ENCODE measurements around the gene MROH8. TPM values are rescaled to one million over a fixed set of nuclear protein-coding genes. Genes with fewer than 3 reads are reported as not detected.

MROH8 gene
- polyA plus RNA-seq, 1 of the 3 experiments (the other 2 are of a cell fraction), result 3.5 TPM

DNA sequence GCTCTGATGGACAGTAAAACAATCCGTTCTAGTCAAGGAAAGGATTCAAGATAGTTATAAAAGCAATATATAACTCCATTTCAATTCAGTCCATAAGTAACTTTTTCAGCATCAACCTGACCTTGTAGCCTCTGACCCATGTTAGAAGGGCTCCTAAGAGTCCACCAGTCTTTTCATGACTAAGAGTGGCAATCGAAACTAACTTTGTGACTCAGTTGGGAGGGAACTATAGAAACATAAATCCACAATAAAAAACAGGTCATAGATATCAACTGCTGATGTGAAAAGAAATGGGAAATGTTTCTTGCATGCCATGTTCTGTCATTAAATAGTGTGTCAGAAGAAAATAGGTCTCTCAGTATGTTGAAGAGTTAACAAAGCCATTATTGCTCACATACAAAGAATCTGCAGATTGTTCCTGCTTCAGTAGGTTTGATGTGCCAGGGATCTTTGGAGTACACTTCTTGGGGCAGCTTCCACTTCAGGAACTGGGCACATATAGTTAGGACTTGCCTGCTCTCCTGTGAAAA lies 67.4 kb downstream of the MROH8 start:
- Histone ChIP-seq H2AFZ (ENCODE audit: low read depth) (no peak overlapping the region), H3K9me2 (no peaks in the 10 kb centered on the region), H3K27me3 (ENCODE audit: insufficient read depth) (no peaks in the 10 kb centered on the region), H3K9me3 (no peaks in the 10 kb centered on the region), H3K79me2 (ENCODE audit: insufficient read depth) (no peaks in the 10 kb centered on the region), H4K20me1 (ENCODE audit: insufficient read depth) (no peaks in the 10 kb centered on the region), H3K36me3 (replicated peaks in 1 of 2; ENCODE audit: control insufficient read depth in 1 of 2, insufficient read depth in 2 of 2, low read length in 1 of 2) (no peaks in the 10 kb centered on the region), H3K4me2 (no peak overlapping the region), H3K4me3 (ENCODE audit: low read depth in 2 of 2, low read length in 1 of 2) (no peak overlapping the region), H3K9ac (no peak overlapping the region), H3K4me1 (ENCODE audit: control insufficient read depth in 1 of 2, insufficient read depth in 2 of 2, low read depth in 1 of 2, low read length in 1 of 2) (no peaks in the 10 kb centered on the region), H3F3A (replicated peaks; ENCODE audit: insufficient read depth) (no peaks in the 10 kb centered on the region), H3K27ac (ENCODE audit: low read depth in 2 of 2, low read length in 1 of 2) (no peak overlapping the region)
- WGBS (ENCODE audit: low lambda C conversion rate), result 67% methylated on average over 2 of the region's 2 CpGs
- TF ChIP-seq CTCF (IDR thresholded peaks at IDR 0.05) (no peak), YY1 (IDR thresholded peaks at IDR 0.05; ENCODE audit: low read depth) (no peak), GATA2 (CRISPR knock-in tag; IDR thresholded peaks at IDR 0.05) (no peak), REST (IDR thresholded peaks at IDR 0.05; ENCODE audit: low read depth, low read length) (no peak), NFIC (IDR thresholded peaks at IDR 0.05; ENCODE audit: borderline replicate concordance) (no peak), PBX3 (IDR thresholded peaks at IDR 0.05) (no peak), RFX5 (IDR thresholded peaks at IDR 0.05; ENCODE audit: low read length) (no peak), TEAD4 (IDR thresholded peaks at IDR 0.05; ENCODE audit: borderline replicate concordance, insufficient read depth) (no peak), FOXJ3 (CRISPR knock-in tag; IDR thresholded peaks at IDR 0.05) (no peak), EP300 (IDR thresholded peaks at IDR 0.05; ENCODE audit: borderline replicate concordance in 1 of 2, low read depth in 1 of 2, low read length in 1 of 2) (no peak), JUND (IDR thresholded peaks at IDR 0.05) (no peak)
- TF ChIP-seq, protein P1, sequence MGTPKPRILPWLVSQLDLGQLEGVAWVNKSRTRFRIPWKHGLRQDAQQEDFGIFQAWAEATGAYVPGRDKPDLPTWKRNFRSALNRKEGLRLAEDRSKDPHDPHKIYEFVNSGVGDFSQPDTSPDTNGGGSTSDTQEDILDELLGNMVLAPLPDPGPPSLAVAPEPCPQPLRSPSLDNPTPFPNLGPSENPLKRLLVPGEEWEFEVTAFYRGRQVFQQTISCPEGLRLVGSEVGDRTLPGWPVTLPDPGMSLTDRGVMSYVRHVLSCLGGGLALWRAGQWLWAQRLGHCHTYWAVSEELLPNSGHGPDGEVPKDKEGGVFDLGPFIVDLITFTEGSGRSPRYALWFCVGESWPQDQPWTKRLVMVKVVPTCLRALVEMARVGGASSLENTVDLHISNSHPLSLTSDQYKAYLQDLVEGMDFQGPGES (IDR thresholded peaks at IDR 0.05; ENCODE audit: low read depth, low read length), result no peak
- CTCF ChIA-PET, result no interaction called here
- POLR2A ChIA-PET, result no interaction called here
- DNase-seq, result no peak
